Body of pancreas (tissue), 4 donors: ENCODE results near the gene ZNF787.

Source experiments
- POLR2A ChIP-seq, 3 donors: fragments of 450-650 bp; IDR thresholded peaks; one replicate each; pipeline ENCODE4 v1.6.1; 2016; ENCODE audit warnings: antibody characterized with exemption in 3 of 3, mild to moderate bottlenecking in 2 of 3
- TF ChIP-seq, protein P1 (sequence below), 7 experiments: fragments of 450-650 bp in 4 of 7; fragments of 200-600 bp in 3 of 7; sonication (generic) in 3 of 7; IDR thresholded peaks; one replicate each; pipeline ENCODE4 v1.5.1; 2016 to 2019; ENCODE audit warnings: antibody characterized with exemption in 7 of 7

DNA sequence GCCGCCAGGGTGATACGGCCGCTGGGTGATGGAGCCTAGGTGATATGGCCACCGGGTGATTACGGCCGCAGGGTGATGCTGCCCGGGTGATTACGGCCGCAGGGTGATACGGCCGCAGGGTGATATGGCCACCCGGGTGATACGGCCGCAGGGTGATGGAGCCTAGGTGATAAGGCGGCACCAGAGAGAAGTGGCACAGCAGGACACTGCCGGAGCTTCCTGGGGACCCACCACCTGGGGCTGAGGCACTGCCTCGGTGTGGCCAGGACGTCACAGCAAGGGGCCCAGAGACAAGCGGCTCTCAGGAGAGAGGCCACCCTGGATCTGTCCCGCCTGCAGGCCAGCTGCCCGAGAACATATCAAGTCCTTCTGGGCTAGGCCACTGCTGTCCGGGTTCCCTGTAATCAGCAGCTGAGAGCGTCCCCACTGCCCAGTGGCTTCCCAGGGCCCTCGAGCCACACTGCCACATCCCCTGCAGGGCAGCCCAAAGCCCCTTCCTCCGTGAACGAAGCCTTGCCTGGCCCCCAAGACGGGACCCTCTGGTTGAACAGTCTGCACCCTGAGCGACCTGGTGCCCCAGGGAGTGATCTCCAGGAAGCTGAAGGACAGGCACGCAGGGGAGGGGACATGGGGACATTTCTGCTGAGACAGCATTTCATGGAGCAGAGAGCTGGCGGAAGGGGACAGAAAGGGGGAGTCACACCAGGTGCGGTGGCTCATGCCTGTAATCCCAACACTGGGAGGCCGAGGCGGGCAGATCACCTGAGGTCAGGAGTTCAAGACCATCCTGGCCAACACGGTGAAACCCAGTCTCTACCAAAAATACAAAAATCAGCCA is 22.1 kb downstream of the ZNF787 start:
- TF ChIP-seq, protein P1, sequence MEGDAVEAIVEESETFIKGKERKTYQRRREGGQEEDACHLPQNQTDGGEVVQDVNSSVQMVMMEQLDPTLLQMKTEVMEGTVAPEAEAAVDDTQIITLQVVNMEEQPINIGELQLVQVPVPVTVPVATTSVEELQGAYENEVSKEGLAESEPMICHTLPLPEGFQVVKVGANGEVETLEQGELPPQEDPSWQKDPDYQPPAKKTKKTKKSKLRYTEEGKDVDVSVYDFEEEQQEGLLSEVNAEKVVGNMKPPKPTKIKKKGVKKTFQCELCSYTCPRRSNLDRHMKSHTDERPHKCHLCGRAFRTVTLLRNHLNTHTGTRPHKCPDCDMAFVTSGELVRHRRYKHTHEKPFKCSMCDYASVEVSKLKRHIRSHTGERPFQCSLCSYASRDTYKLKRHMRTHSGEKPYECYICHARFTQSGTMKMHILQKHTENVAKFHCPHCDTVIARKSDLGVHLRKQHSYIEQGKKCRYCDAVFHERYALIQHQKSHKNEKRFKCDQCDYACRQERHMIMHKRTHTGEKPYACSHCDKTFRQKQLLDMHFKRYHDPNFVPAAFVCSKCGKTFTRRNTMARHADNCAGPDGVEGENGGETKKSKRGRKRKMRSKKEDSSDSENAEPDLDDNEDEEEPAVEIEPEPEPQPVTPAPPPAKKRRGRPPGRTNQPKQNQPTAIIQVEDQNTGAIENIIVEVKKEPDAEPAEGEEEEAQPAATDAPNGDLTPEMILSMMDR (IDR thresholded peaks at IDR 0.05), result no peak
- TF ChIP-seq POLR2A (IDR thresholded peaks at IDR 0.05), result no peak
